DND-41 (cell line): ENCODE measurements around the gene CPN1.

Experiments used
- ATAC-seq: fragments of 200-7000 bp; cut with Tn5 transposase; 3 replicates; pipeline ENCODE4 v1.9.1; 2021; ENCODE audit warnings: low read depth; ENCODE audit not compliant: insufficient read depth
- DNase-seq: peaks from one replicate; pipeline ENCODE4 v3.0.0-alpha.2; 2020
- H2AFZ ChIP-seq: 2 replicates; pipeline ENCODE4 v1.6.0; 2012; ENCODE audit warnings: low read depth, low read length
- H3K27ac ChIP-seq: 2 replicates; pipeline ENCODE4 v1.5.1; 2012; ENCODE audit warnings: low read length, inconsistent platforms
- H3K27me3 ChIP-seq: fragments of 200-600 bp; sonication (generic); 2 replicates; pipeline ENCODE4 v1.6.0; 2012; ENCODE audit warnings: low read length, mild to moderate bottlenecking, inconsistent platforms; ENCODE audit not compliant: insufficient read depth, poor library complexity
- H3K36me3 ChIP-seq: 2 replicates; pipeline ENCODE4 v1.5.1; 2012; ENCODE audit warnings: low read length, inconsistent platforms; ENCODE audit not compliant: insufficient read depth
- H3K4me1 ChIP-seq: 2 replicates; pipeline ENCODE4 v1.5.1; 2012; ENCODE audit warnings: mild to moderate bottlenecking, low read length; ENCODE audit not compliant: insufficient read depth
- H3K4me2 ChIP-seq: 2 replicates; pipeline ENCODE4 v1.6.0; 2012; ENCODE audit warnings: mild to moderate bottlenecking, moderate library complexity, low read length, inconsistent platforms; ENCODE audit not compliant: insufficient read depth
- H3K4me3 ChIP-seq, 2 experiments: fragments of 200-600 bp in 1 of 2; shearing (Covaris generic) in 1 of 2; 2 replicates each; pipeline ENCODE4 v1.5.1; 2012 to 2016; ENCODE audit warnings: inconsistent platforms in 2 of 2, low read length in 2 of 2, mild to moderate bottlenecking in 2 of 2, low read depth in 1 of 2, moderate library complexity in 1 of 2
- H3K79me2 ChIP-seq: 2 replicates; pipeline ENCODE4 v1.6.0; 2012; ENCODE audit warnings: low read length, inconsistent platforms; ENCODE audit not compliant: insufficient read depth
- H3K9ac ChIP-seq: 2 replicates; pipeline ENCODE4 v1.6.0; 2012; ENCODE audit warnings: low read depth, mild to moderate bottlenecking, inconsistent platforms, low read length, moderate library complexity
- H3K9me3 ChIP-seq: 2 replicates; pipeline ENCODE4 v1.5.1; 2012; ENCODE audit warnings: low read length, moderate library complexity, mild to moderate bottlenecking, inconsistent platforms; ENCODE audit not compliant: insufficient read depth, severe bottlenecking
- H4K20me1 ChIP-seq: 2 replicates; pipeline ENCODE4 v1.6.0; 2012; ENCODE audit warnings: low read length; ENCODE audit not compliant: insufficient read depth
- CTCF ChIP-seq: IDR thresholded peaks from 2 replicates; pipeline ENCODE4 v1.5.1; 2012; ENCODE audit warnings: borderline replicate concordance, low read length, moderate library complexity, mild to moderate bottlenecking; ENCODE audit not compliant: poor library complexity, severe bottlenecking; ENCODE audit errors: extremely low read depth
- EZH2 ChIP-seq: IDR thresholded peaks from 3 replicates; pipeline ENCODE4 v1.6.1; 2012; ENCODE audit warnings: borderline replicate concordance, low read depth, mild to moderate bottlenecking, moderate library complexity, low read length, inconsistent platforms; ENCODE audit not compliant: severe bottlenecking

Gene CPN1

GRCh38 chr10:100120550-100120949 lies 38.9 kb upstream of the CPN1 start:
- no peak for ATAC-seq
- H3K9me3 ChIP-seq, result no peaks in the 10 kb centered on the region
- no peak for DNase-seq
- H3K9ac ChIP-seq, result no peak overlapping the region
- no peak overlapping the region for H2AFZ ChIP-seq
- H3K4me1 ChIP-seq, result peaks cover 8% of the 10 kb centered on the region
- H3K79me2 ChIP-seq, result no peaks in the 10 kb centered on the region
- H3K36me3 ChIP-seq, result no peaks in the 10 kb centered on the region
- H3K27ac ChIP-seq, result no peak overlapping the region
- TF ChIP-seq EZH2 (no peak), CTCF (no peak)
- H3K4me3 ChIP-seq, result no peak overlapping the region
- H3K4me2 ChIP-seq, result no peak overlapping the region
- H4K20me1 ChIP-seq, result no peaks in the 10 kb centered on the region
- H3K27me3 ChIP-seq, result no peaks in the 10 kb centered on the region

- Histone ChIP-seq H3K79me2 (no peaks in the 10 kb centered on the region), H3K4me2 (no peak overlapping the region), H3K27ac (no peak overlapping the region), H3K9ac (no peak overlapping the region), H3K9me3 (no peaks in the 10 kb centered on the region), H3K36me3 (no peaks in the 10 kb centered on the region), H4K20me1 (no peaks in the 10 kb centered on the region), H3K27me3 (no peaks in the 10 kb centered on the region), H3K4me1 (peaks cover 8% of the 10 kb centered on the region), H3K4me3 (no peak overlapping the region), H2AFZ (no peak overlapping the region)
- ATAC-seq (no peak), DNase-seq (no peak)
- TF ChIP-seq EZH2 (no peak), CTCF (no peak)
Observed at GRCh38 chr10:100119726-100120125, 38.1 kb upstream of the CPN1 start.

- H3K4me3 ChIP-seq, result no peak overlapping the region
- H3K27ac ChIP-seq, result no peak overlapping the region
- no peaks in the 10 kb centered on the region for H3K36me3 ChIP-seq
- no peak overlapping the region for H2AFZ ChIP-seq
- H3K9me3 ChIP-seq, result no peaks in the 10 kb centered on the region
- no peak overlapping the region for H3K9ac ChIP-seq
- ATAC-seq, result no peak
- H3K4me1 ChIP-seq, result no peaks in the 10 kb centered on the region
- DNase-seq, result no peak
- H3K27me3 ChIP-seq, result no peaks in the 10 kb centered on the region
- H3K4me2 ChIP-seq, result no peak overlapping the region
- H3K79me2 ChIP-seq, result no peaks in the 10 kb centered on the region
- TF ChIP-seq EZH2 (no peak), CTCF (no peak)
- H4K20me1 ChIP-seq, result no peaks in the 10 kb centered on the region
Observed at GRCh38 chr10:100114976-100115770, 33.5 kb upstream of the CPN1 start.
